Small intestine (tissue), 7 donors: Measurements from ENCODE around the gene INTS12. TPM values are rescaled to one million over a fixed set of nuclear protein-coding genes. Genes with fewer than 3 reads are reported as not detected.
A peak's percentile ranks its signal among the peaks of the same experiment; 100 is the strongest.
"Not testable (repeated sequence)": the region's sequence is repeated elsewhere in the genome, so short reads cannot be mapped to it uniquely, and the experiment has no call there.

Source experiments
- DNase-seq, 2 donors: peaks; one replicate each; pipeline versions ENCODE4 v3.0.0 to v3.0.0-alpha.2; 2013
- FAIRE-seq: peaks from 2 replicates; lab custom pipeline; 2012; peaks lifted over from hg19 to GRCh38; lab: Jason Lieb, UNC
- H3K27ac ChIP-seq, 3 donors: one replicate each; pipeline ENCODE4 v1.5.1; 2013; ENCODE audit warnings: low read length in 2 of 3, mild to moderate bottlenecking in 2 of 3, control low read depth in 1 of 3, inconsistent platforms in 1 of 3, low read depth in 1 of 3, moderate library complexity in 1 of 3
- H3K27me3 ChIP-seq, 3 donors: one replicate each; pipeline ENCODE4 v1.6.1; 2013; ENCODE audit warnings: low read length in 3 of 3, inconsistent platforms in 1 of 3; ENCODE audit not compliant: control insufficient read depth in 3 of 3, insufficient read depth in 3 of 3
- H3K36me3 ChIP-seq, 3 donors: one replicate each; pipeline ENCODE4 v1.6.1; 2013; ENCODE audit warnings: low read length in 3 of 3, inconsistent platforms in 1 of 3, low read depth in 1 of 3, mild to moderate bottlenecking in 1 of 3, moderate library complexity in 1 of 3; ENCODE audit not compliant: control insufficient read depth in 3 of 3, insufficient read depth in 2 of 3
- H3K4me1 ChIP-seq, 3 donors: one replicate each; pipeline ENCODE4 v1.6.1; 2013; ENCODE audit warnings: low read length in 2 of 3, inconsistent platforms in 1 of 3, low read depth in 1 of 3, mild to moderate bottlenecking in 1 of 3, moderate library complexity in 1 of 3; ENCODE audit not compliant: control insufficient read depth in 3 of 3, insufficient read depth in 2 of 3
- H3K4me3 ChIP-seq, 3 donors: one replicate each; pipeline ENCODE4 v1.5.1; 2013; ENCODE audit warnings: low read length in 3 of 3, control low read depth in 1 of 3, inconsistent platforms in 1 of 3, low read depth in 1 of 3, mild to moderate bottlenecking in 1 of 3, moderate library complexity in 1 of 3
- H3K9me3 ChIP-seq, 2 donors: one replicate each; pipeline ENCODE4 v1.6.1; 2013; ENCODE audit warnings: low read depth in 1 of 2, low read length in 1 of 2; ENCODE audit not compliant: control insufficient read depth in 2 of 2, insufficient read depth in 1 of 2
- WGBS, 3 donors: extraction: QIAGEN DNeasy Blood & Tissue Kit; methylation state at CpG; one replicate each; pipeline ENCODE4 v1.1.7; 2013; 5-methylcytosine and 5-hydroxymethylcytosine counted together
- polyA plus RNA-seq, 4 donors: library from polyadenylated mRNA; stranded (reverse) in 3 of 4; unstranded in 1 of 4; fragments of 200-250 nt in 3 of 4; fragments of 120-200 nt in 1 of 4; gene quantifications; one replicate each; pipeline versions ENCODE4 v1.2.1 to v1.2.3, GENCODE V29; 2013
- donor health status: healthy with polysubstance abuse.
- donor health status: control.
- donor health status: control.
- donor health status: Bipolar disorder and iron deficiency.
- donor health status: healthy.

The INTS12 gene
- polyA plus RNA-seq, 4 donors, result 18.9 to 23.9 (median 21.5) TPM

DNA sequence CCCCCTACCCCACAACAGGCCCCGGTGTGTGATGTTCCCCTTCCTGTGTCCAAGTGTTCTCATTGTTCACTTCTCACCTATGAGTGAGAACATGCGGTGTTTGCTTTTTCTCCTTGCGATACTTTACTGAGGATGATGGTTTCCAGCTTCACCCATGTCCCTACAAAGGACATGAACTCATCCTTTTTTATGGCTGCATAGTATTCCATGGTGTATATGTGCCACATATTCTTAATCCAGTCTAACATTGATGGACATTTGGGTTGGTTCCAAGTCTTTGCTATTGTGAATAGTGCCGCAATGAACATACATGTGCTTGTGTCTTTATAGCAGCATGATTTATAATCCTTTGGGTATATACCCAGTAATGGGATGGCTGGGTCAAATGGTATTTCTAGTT lies 21.4 kb upstream of the INTS12 start:
- H3K4me1 ChIP-seq, H3K27ac ChIP-seq, H3K4me3 ChIP-seq, H3K27me3 ChIP-seq, FAIRE-seq, H3K36me3 ChIP-seq, DNase-seq, H3K9me3 ChIP-seq: not testable (repeated sequence)
- WGBS, 3 donors, result 91 to 97% (median 94%) methylated on average over 4 of the region's 4 CpGs

DNA sequence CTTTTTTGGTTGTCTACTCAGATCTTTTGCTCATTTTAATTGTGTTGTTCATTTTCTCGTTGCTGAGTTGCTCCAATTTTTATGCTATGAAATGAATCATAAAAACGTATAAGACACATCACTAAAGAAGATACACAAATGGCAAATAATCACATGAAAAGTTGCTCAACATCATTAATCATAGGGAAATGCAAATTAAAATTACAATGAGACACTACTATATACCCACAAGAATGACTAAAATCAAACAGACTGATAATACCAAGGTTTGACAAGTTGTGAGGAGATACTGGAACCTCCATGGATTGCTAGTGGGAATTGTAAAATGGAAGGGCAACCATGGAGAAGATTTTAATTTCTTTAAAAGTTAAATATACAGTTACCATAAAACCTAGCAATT lies 17.1 kb upstream of the INTS12 start:
- DNase-seq (no peak), FAIRE-seq (no peak)
- no peaks in the 10 kb centered on the region for H3K27me3 ChIP-seq
- WGBS, 3 donors, result 89 to 94% (median 92%) methylated on average over 2 of the region's 2 CpGs
- no peak overlapping the region for H3K27ac ChIP-seq
- no peak overlapping the region for H3K4me3 ChIP-seq
- H3K36me3 ChIP-seq, result peaks cover 0 to 3% (median 0%) of the 10 kb centered on the region in 3 donors
- no peaks in the 10 kb centered on the region for H3K4me1 ChIP-seq
- H3K9me3 ChIP-seq, result no peaks in the 10 kb centered on the region

DNA sequence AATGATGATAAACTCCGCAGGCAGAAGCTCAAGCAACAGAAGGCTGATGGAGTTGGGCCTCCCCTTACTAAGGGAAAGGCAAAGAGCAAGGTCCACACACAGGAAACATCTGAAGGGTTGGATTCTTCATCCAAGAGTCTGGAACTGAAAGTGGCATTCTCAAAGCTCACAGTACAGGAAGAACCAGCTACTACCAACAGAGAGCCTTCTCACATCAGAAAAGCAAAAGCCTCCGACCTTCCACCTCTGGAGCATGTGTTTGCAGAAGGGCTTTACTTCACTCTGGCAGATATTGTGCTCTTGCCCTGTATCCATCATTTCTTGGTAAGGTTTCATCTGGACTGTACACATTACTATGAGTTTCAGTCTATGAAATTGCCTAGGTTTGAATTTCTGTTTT lies 10.7 kb upstream of the INTS12 start:
- no peak for FAIRE-seq
- 35 to 60% (median 43%) methylated on average over 2 of the region's 2 CpGs for WGBS, 3 donors
- peak; percentile 63 to 72 for DNase-seq
- no peaks in the 10 kb centered on the region for H3K27me3 ChIP-seq
- H3K4me3 ChIP-seq, result no peak overlapping the region
- H3K27ac ChIP-seq, result peak overlapping the region in 1 of 3 donors; percentile 67
- H3K4me1 ChIP-seq, result peaks cover 0 to 6% (median 0%) of the 10 kb centered on the region in 3 donors
- H3K36me3 ChIP-seq, result peaks cover 0 to 2% (median 2%) of the 10 kb centered on the region in 3 donors
- no peaks in the 10 kb centered on the region for H3K9me3 ChIP-seq

DNA sequence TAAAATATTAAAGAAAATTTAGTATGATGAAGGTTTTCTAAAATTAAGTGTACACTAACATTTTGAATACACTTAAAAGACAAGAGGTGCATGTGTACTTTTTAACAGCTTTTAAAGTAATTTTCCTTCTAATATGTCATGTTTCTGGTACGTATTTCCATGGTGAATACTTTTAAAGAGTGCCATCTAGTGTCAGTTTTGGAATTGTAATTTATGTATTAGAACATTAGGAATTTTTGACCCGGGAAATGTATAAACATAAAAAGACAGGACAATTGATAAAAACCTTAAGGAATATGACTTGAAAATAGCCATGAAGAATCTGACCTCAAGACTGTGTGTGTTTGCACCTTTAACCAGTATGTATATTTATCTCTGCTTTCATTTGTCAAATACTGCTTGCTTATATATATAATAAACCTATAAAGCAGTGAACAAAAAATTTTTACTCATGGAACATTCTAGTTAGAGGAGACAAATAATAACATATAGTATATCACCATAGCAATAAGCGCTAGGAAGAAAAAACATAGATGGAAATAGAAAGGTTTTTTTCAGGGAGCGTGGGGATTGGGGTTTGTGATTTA lies 7.3 kb upstream of the INTS12 start:
- DNase-seq (peak; percentile 43 to 52), FAIRE-seq (no peak)
- Histone ChIP-seq H3K4me3 (no peak overlapping the region), H3K4me1 (peaks cover 0 to 11% (median 0%) of the 10 kb centered on the region in 3 donors), H3K27ac (no peak overlapping the region), H3K27me3 (no peaks in the 10 kb centered on the region), H3K36me3 (peaks cover 0 to 2% (median 2%) of the 10 kb centered on the region in 3 donors), H3K9me3 (no peaks in the 10 kb centered on the region)
- 48 to 49% (median 49%) methylated on average over 4 of the region's 4 CpGs for WGBS, 3 donors

DNA sequence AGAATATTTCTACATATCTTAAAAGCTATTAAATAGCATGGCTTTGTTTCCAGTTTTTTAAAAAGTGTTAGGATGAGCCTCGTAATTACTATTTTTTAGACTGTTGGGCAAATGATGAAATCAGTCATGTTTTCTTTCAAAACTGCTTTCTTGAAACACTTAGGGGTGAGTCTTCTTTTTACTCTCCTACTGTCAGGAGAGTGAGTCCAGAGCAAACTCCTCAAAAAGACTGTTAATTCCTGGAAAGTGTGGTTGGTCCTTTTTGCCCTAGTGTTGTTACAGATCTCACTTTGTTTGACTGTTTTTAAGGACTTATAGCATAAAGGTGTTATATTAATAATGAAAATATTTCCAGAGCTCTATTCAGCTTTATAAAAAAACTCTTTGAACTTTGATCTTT lies 6.4 kb upstream of the INTS12 start:
- H3K36me3 ChIP-seq, result peaks cover 0 to 2% (median 2%) of the 10 kb centered on the region in 3 donors
- H3K9me3 ChIP-seq, result no peaks in the 10 kb centered on the region
- no peak overlapping the region for H3K4me3 ChIP-seq
- peaks cover 0 to 11% (median 0%) of the 10 kb centered on the region in 3 donors for H3K4me1 ChIP-seq
- no peak for FAIRE-seq
- H3K27me3 ChIP-seq, result no peaks in the 10 kb centered on the region
- H3K27ac ChIP-seq, result no peak overlapping the region
- DNase-seq, result no peak
- WGBS, 3 donors, result 77 to 90% (median 86%) methylated on average over 1 of the region's 1 CpG

DNA sequence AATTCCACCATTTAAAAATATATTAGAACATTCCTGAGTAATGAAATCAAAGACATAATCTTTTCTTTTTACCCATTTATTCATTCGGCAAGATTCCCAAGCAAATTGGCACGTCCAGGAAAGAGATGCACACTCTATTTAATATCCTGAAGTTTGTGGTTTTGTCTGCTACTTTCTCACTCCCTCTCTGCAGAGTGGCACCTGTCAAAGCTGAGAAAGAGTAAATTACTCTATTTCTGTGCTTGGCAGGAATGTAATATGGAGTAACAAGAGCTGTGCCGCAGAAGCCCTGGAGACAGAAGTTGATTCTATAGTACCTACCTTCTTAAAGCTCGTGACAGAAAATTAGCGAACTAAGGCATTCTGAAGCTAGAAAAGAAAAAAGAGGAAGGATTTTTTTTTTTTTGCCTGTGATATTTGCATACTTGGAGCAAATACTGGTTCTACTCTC lies 5.6 kb upstream of the INTS12 start:
- peaks cover 0 to 2% (median 1%) of the 10 kb centered on the region in 3 donors for H3K36me3 ChIP-seq
- no peak for FAIRE-seq

DNA sequence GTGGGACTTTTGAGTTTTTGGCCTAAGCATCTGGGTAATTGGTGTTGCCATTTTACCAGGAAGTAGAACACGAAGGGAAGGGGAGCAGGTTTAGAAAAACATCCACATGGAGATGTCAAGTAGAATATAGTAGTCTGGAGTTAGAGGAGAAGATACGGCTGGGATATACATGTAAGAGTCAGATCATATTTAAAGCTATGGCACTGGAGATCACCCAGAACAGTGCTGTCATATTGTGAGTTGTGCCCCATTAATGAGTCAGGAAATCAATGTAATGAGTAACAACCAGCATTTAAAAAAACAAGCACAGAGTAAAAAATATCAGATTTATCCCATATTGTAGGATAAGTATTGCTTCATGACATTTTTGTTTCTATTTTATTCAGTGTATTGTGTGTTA lies 4.3 kb upstream of the INTS12 start:
- Histone ChIP-seq H3K9me3 (no peaks in the 10 kb centered on the region), H3K4me1 (peaks cover 0 to 5% (median under 1%) of the 10 kb centered on the region in 3 donors), H3K27ac (no peak overlapping the region), H3K27me3 (no peaks in the 10 kb centered on the region), H3K4me3 (no peak overlapping the region), H3K36me3 (no peaks in the 10 kb centered on the region)
- 84 to 89% (median 88%) methylated on average over 2 of the region's 2 CpGs for WGBS, 3 donors
- DNase-seq (no peak), FAIRE-seq (no peak)

More for the DNA sequence above, 5.6 kb upstream of the INTS12 start:
- 67 to 88% (median 72%) methylated on average over 5 of the region's 5 CpGs for WGBS, 3 donors
- Histone ChIP-seq H3K9me3 (no peaks in the 10 kb centered on the region), H3K27me3 (no peaks in the 10 kb centered on the region), H3K4me1 (peaks cover 0 to 11% (median 0%) of the 10 kb centered on the region in 3 donors), H3K27ac (no peak overlapping the region), H3K4me3 (no peak overlapping the region)
- no peak for DNase-seq

DNA sequence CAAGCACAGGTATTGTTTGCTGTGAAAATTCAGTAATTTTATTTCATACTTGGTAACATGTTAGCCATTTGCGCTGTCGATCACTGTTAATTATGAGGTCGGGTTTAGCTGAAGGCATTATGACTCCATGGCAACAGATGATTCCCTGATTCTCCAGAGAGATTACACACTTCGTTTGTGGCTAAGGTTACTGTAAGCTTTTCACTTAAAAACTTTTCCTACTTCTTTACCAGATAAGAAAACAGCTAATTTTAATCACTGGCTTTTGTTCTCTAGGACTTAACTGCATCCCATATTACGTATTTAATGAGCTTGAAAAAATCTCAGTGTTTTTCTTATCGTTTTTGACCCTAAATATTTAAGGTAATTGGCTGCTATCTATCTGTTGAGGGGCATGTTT lies 2.2 kb upstream of the INTS12 start:
- Histone ChIP-seq H3K4me1 (peaks cover 0 to 12% (median 6%) of the 10 kb centered on the region in 3 donors), H3K36me3 (no peaks in the 10 kb centered on the region), H3K27me3 (no peaks in the 10 kb centered on the region), H3K9me3 (no peaks in the 10 kb centered on the region), H3K27ac (no peak overlapping the region), H3K4me3 (no peak overlapping the region)
- DNase-seq, result no peak
- FAIRE-seq, result no peak
- 72 to 74% (median 72%) methylated on average over 6 of the region's 6 CpGs for WGBS, 3 donors
